HTERT RPE-1 (cell line): ENCODE results near the gene ANKMY1.
"Not testable (repeated sequence)": the region's sequence is repeated elsewhere in the genome, so short reads cannot be mapped to it uniquely, and the experiment has no call there.

ENCODE experiments used
- in situ Hi-C: fragments of 300-500 bp; cut with MboI; formaldehyde crosslinking; loops from 4 replicates; pipeline ENCODE4 v1.14.3; 2020; ENCODE audit warnings: low sequenced_read_pairs

The ANKMY1 gene

DNA sequence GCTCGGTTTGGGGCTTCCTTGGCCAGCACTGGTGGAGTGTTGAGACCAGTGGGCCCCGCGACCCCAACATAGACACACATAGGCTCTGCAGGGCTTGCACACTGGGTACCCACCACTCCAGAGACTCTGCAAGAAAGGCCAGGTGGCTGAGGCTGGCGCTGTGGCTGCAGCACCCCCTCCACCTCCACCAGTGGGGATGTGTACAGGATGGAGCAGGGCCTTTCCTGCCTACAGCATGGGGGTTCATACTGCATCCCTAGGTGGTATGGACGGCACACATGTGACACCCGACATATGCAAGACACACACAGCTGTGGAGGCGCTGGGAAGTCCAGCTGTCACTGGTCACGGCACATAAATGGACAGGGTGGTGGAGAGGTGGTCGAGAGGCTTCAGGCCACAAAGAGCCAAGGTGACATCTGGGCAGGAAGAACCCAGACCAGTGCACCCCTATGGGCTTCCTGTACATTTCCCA is 11.8 kb upstream of the ANKMY1 start:
- in situ Hi-C loops, result no loop called here

DNA sequence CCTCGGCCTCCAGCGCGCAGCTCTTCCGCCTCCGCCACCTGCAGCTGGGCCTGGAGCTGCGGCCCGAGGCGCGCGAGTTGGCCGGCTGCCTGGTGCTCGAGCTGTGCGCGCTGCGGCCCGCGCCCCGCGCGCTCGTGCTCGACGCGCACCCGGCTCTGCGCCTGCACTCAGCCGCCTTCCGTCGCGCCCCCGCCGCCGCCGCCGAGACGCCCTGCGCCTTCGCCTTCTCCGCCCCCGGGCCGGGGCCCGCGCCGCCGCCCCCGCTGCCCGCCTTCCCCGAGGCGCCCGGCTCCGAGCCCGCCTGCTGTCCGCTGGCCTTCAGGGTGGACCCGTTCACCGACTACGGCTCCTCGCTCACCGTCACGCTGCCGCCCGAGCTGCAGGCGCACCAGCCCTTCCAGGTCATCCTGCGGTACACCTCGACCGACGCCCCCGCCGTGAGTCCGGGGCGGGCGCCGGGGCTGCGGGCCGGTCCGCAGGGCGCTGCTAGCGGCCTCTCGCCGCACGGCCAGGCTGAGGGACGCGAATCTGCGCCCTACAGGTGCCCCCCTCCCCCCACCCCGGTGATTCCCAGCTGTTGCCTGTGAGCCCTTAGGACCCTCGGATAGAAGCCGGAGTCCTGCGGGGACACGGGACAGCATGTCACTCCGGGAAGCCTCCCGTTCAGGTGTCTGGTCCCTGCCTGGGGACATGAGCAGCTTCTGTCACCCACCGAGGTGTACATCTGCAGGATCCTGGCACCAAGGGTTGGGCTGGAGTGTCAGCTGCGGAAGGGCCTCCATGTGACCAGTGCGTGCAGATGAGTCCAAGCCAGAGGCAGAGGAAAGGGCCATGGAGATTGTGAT is 11.1 kb upstream of the ANKMY1 start:
- in situ Hi-C loops, result no loop called here

- in situ Hi-C loops, result no loop called here
Observed at GRCh38 chr2:240567872-240568677, 10.3 kb upstream of the ANKMY1 start, which contains the start of gene RNPEPL1. RNPEPL1 (plus strand) TSS chr2:240568484; CDS start chr2:240568587, 103 bp downstream.

DNA sequence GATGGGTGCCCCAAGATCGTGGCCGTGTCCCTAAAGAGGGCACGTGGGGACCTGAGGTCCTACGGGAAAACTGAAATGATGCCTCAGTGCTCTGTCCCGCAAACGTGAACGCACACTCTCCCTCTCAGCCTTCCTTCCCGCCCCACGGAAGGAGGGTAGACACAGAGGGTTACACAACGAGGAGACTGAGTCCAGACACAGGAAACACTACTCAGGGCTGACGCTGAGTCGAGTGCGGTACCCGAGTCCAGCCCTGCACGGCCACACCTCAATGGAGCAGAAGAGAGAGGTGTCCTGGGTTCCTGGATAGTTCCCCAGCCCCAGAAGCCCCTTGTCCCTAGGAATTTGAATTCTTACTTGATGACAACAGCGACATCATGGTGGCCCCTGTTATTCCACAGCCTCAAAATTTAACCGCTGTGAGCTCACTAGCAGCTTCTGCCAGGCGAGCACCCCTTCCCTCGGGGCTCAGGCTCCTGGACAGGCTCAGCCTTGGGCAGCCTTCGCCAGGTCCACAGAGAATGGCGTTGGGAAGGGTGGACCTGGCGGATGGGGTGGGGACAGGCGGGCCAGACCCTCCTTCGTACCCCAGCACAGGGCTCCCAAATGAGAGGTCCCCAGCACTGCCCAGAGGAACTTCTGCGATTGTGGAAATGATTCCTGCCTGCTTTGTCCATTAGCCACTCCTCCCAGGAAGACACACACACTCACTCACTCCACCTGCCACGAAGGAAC is 9.5 kb upstream of the ANKMY1 start:
- in situ Hi-C loops, result no loop called here

DNA sequence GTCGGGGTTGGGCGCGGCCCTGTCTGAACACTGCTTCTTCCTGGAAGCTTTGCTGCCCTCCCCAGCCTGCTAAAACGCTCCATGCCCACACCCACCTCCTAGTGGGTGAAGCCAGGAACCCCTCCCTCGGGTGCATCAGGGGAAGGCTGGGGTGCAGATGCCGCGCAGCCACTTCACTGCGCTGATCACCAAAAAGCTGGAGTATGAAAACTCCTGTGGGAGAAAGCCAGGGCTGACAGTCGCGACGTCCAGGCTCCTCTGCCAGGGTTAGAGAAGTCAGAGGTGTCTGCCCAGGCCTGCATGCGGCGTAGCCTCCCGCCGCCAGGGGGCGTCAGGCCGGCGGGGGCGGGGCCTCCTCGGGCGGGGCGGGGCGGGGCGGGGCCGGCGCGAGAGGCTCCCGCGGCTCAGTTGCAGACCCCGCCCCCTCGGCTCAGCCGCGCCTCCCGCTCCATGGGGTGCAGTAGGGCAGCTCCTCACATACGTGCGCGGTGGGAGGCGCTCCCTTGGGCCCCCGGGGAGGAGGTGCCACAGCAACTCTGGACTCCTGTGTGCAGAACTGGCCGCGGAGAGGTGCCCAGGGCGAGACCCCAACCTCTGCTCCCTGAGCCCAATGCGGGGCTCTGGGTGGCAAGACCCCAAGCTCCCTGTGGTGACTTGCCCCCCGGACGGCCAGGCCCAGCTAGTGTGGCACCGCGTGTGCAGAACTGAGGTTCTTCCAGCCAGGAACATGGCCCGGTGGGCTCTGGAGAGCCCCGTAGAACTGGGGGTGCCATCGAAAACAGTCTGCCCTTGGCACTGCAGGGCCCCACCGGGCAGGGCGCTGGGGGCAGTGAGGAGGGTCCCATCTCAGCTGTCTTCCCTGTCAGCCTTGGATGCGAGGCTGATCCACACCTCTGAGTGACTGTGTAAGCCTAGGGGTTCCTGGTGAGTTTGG is 8.7 kb upstream of the ANKMY1 start:
- in situ Hi-C loops, result no loop called here

GRCh38 chr2:240565333-240566202 is 7.8 kb upstream of the ANKMY1 start:
- in situ Hi-C loops, result no loop called here

GRCh38 chr2:240564561-240565332 is 7.0 kb upstream of the ANKMY1 start:
- in situ Hi-C loops, result no loop called here

DNA sequence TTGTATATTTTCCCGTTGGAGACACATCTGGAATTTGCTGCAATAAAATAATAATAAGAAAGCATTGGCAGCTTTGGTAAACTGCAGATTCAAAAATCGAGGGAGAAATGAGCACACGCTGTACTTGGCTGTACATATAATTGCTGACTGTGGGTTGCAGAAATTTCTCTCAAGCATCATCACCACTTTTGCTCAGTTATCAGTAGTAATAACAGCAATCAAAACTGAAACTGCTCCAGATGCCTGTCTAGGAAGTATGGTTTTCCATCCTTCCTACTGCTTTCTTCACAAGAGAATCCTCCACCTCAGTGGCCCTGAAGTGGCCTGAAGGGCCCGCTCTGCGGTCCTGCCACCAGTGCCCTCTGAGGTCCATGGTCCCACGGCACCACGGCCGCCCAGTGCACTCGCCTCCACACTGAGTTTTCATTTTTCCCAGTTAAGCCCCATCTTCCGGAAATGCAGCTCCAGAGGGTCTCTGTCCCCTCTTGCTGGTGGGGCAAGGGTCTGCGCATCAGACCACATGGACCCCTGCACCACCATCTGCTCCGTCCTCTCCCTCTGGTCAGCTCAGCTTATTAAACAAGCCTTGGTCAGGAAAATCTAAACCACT is 6.3 kb upstream of the ANKMY1 start:
- in situ Hi-C loops, result no loop called here

- in situ Hi-C loops, result not testable (repeated sequence)
Observed at GRCh38 chr2:240563231-240563630, 5.4 kb upstream of the ANKMY1 start.

DNA sequence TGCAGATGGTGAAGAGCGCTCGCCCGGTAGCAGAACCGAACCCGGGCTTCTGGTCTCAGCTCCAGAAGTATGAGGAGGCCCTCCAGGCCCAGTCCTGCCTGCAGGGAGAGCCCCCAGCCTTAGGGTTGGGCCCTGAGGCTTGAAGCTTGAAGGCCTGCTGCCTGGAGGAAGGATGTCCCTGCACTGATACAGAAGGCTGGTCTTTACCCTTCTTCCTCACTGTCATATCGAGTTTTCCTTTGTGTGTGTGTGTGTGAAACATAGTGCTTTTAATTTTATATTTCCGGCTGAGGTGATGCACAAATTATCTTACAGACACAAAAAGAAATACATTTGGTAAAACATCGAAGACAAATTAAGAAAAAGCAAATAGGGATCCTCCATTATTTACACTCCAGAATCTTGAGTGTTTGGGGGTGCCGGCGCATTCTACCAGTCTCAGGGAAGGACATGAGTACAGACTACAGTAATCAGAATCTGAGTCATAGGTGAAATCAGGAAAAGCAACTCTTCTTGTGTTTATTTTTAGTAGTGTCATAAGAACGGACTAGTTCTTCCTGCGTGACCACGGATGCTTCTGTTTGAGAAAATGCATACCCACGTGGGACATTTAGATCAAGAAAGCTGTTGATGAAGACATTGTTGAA is 3.7 kb upstream of the ANKMY1 start:
- in situ Hi-C loops, result no loop called here

GRCh38 chr2:240560480-240561324 is 2.9 kb upstream of the ANKMY1 start:
- in situ Hi-C loops, result no loop called here

GRCh38 chr2:240560084-240560479 is 2.3 kb upstream of the ANKMY1 start, which contains the start of gene DUSP28:
DUSP28 (plus strand) TSS chr2:240560357; CDS start chr2:240560685, 328 bp downstream.
- in situ Hi-C loops, result no loop called here

DNA sequence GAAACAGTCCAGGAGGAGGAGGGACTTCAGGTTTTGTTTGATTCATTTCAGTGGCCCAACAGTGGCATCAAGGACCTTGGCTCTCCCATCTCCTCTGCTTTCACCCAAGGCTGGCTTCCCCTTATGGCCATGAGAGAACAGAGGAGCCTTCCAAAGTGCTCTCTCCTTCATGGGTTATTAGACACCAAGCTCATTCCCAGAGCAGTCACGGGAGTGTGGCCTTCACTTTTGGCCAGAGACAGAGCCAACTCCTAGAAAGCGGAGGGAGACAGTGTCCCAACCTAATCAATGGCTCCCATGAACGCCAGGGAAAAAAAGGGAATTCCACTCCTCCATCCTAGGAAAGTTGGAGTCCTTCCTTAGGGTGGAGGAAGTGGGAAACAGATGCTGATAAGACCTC is 1.5 kb upstream of the ANKMY1 start:
- in situ Hi-C loops, result no loop called here

GRCh38 chr2:240558236-240558761 is 511 bp upstream of the ANKMY1 start:
- in situ Hi-C loops, result no loop called here

DNA sequence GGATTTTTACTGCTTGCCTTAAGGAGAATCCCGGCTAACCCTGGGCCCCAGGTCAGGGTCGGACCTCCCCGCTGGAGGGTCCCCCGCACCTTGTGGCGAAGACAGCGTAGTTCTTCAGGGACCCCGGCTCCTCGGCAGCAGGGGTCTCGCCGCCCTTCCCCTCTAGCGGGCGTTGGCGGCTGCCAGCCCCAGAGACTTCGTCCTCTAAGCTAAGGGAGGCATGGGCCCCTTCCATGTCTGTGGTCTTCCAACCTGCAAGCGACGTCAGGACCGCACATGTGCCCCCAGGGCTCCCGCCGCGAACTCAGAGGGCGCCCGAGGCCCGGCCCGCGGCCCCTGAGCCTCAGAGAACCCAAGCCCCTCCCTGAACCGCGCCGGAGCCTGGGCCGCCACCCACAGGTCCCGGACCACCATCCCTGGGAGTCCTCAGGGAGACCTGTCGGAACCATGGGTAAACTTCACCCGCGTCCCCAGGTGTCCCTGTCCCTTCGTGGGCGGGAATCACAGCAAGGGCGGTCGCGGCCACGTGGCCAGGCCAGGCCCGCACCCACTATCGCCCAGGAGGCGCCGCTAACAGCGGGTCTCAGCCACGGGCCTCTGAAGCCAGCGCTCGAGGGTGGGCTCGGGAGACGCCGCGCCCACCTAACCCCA is 562 bp downstream of the ANKMY1 start:
- in situ Hi-C loops, result no loop called here
